ENCODE data around the gene CUTA.

DNA sequence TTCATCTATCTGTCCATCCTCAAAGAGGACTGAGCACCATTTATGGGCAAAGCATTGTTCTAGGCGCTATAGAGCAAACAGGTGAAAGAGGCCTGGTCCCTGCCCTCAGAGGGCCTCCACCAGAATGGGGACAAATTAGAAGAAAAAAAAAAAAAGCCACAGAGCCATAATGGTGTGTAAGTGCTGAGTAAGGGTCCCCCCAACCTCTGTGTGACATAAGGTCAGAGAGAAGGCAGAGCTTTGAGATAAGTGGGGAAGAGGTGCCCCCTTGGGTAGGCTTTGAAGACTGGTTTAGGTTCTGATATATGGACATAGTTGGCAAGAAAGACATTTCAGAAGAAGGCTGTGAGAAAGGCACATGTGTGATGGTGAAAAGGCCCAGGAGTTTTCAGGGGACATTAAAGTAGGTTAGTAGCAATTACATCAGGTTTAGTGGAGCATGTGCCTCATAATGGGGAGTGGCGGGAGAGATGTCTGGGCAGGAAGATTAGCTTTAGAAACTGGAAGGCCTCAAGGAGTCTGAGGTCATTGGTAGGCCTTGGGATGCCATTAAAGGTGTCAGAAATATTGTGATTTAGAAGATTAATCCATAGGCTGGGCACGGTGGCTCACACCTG, 21.2 kb upstream of the CUTA start:
- TF ChIP-seq, protein P1, sequence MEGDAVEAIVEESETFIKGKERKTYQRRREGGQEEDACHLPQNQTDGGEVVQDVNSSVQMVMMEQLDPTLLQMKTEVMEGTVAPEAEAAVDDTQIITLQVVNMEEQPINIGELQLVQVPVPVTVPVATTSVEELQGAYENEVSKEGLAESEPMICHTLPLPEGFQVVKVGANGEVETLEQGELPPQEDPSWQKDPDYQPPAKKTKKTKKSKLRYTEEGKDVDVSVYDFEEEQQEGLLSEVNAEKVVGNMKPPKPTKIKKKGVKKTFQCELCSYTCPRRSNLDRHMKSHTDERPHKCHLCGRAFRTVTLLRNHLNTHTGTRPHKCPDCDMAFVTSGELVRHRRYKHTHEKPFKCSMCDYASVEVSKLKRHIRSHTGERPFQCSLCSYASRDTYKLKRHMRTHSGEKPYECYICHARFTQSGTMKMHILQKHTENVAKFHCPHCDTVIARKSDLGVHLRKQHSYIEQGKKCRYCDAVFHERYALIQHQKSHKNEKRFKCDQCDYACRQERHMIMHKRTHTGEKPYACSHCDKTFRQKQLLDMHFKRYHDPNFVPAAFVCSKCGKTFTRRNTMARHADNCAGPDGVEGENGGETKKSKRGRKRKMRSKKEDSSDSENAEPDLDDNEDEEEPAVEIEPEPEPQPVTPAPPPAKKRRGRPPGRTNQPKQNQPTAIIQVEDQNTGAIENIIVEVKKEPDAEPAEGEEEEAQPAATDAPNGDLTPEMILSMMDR (IDR thresholded peaks at IDR 0.05 in 4 of 5, conservative IDR thresholded peaks at IDR 0.05 in 1 of 5), result no peak
- no peak for TF ChIP-seq POLR2A (IDR thresholded peaks at IDR 0.05)

All from gastrocnemius medialis (tissue), 4 donors.